Karpas-422 (cell line): Measurements from ENCODE around the gene OR51M1. TPM values are rescaled to one million over a fixed set of nuclear protein-coding genes. Genes with fewer than 3 reads are reported as not detected.
A peak's percentile ranks its signal among the peaks of the same experiment; 100 is the strongest.

ENCODE experiments used
- DNase-seq: peaks from one replicate; pipeline ENCODE4 v3.0.0-alpha.2; 2015
- H2AFZ ChIP-seq: fragments of 200-600 bp; sonication (generic); 2 replicates; pipeline ENCODE4 v1.6.1; 2014; ENCODE audit warnings: antibody characterized with exemption, low read length, mixed read lengths
- H3K27ac ChIP-seq: fragments of 200-600 bp; sonication (generic); 2 replicates; pipeline ENCODE4 v1.5.1; 2014; ENCODE audit warnings: mild to moderate bottlenecking, low read length, moderate library complexity
- H3K27me3 ChIP-seq: fragments of 200-600 bp; sonication (generic); 2 replicates; pipeline ENCODE4 v1.6.1; 2014; ENCODE audit warnings: low read length, mixed read lengths
- H3K36me3 ChIP-seq: fragments of 200-600 bp; sonication (generic); 2 replicates; pipeline ENCODE4 v1.6.1; 2014; ENCODE audit warnings: low read length, mixed read lengths; ENCODE audit not compliant: insufficient read depth
- H3K4me1 ChIP-seq: fragments of 200-600 bp; sonication (generic); 2 replicates; pipeline ENCODE4 v1.6.1; 2014; ENCODE audit warnings: mild to moderate bottlenecking, low read length, mixed read lengths
- H3K4me2 ChIP-seq: fragments of 200-600 bp; sonication (generic); 2 replicates; pipeline ENCODE4 v1.6.1; 2014; ENCODE audit warnings: low read length, low read depth, mild to moderate bottlenecking; ENCODE audit not compliant: poor library complexity, severe bottlenecking
- H3K4me3 ChIP-seq: fragments of 200-600 bp; sonication (generic); 2 replicates; pipeline ENCODE4 v1.5.1; 2014; ENCODE audit warnings: mild to moderate bottlenecking, antibody characterized with exemption, low read length, mixed read lengths
- H3K79me2 ChIP-seq: fragments of 200-600 bp; sonication (generic); 2 replicates; pipeline ENCODE4 v1.6.1; 2014; ENCODE audit warnings: mild to moderate bottlenecking, low read length, mixed read lengths
- H3K9ac ChIP-seq: fragments of 200-600 bp; sonication (generic); 2 replicates; pipeline ENCODE4 v1.6.0; 2014; ENCODE audit warnings: low read length
- H3K9me2 ChIP-seq: fragments of 200-600 bp; sonication (generic), shearing (Covaris generic); replicated peaks from 2 replicates; pipeline ENCODE4 v1.6.0; 2014; ENCODE audit warnings: mild to moderate bottlenecking, low read length, moderate library complexity; ENCODE audit not compliant: insufficient read depth
- H3K9me3 ChIP-seq: fragments of 300-700, 200-600 bp; sonication (generic); 2 replicates; pipeline ENCODE4 v1.6.1; 2014; ENCODE audit warnings: low read length, mixed read lengths
- H4K20me1 ChIP-seq: fragments of 200-600 bp; sonication (generic); 2 replicates; pipeline ENCODE4 v1.6.1; 2014; ENCODE audit warnings: mild to moderate bottlenecking, antibody characterized with exemption, low read length, low read depth; ENCODE audit not compliant: insufficient read depth
- total RNA-seq: library from RNA; depleted of rRNA; stranded (reverse); fragments of >200 nt; shearing (Covaris generic); gene quantifications from 2 replicates; pipeline ENCODE4 v1.2.3, GENCODE V29; 2014; ENCODE audit warnings: low replicate concordance

The OR51M1 gene
- total RNA-seq, 1 experiment from 2014 or later: not detected

DNA sequence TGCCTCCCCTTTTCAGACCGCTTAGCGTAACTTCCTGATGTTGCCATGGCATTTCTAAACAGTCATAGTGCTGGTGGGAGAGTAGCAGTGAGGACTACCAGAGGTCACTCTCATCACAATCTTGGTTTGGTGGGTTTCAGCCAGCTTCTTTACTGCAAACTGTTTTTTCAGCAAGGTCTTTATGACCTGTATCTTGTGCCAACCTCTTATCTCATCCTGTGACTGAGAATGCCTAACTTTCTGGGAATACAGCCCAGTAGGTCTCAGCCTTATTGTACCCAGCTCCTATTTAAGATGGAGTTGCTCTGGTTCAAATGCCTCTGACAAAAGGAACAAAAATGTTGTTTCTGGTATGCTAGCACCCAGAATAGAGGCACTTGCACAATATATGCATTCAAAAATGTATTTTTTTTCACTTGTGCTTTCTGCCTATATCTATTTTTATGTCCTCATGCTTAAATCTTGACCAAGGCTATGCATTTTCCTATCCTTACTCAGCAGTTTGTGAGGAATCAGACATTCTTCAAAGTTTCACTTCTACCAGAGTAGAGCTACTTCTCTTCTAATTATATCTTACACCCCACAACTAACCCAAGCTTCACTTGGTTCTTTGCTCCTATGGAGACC lies 16.1 kb upstream of the OR51M1 start:
- H3K79me2 ChIP-seq: no peaks in the 10 kb centered on the region
- no peak overlapping the region for H3K27ac ChIP-seq
- H4K20me1 ChIP-seq: no peaks in the 10 kb centered on the region
- no peak overlapping the region for H2AFZ ChIP-seq
- H3K9me2 ChIP-seq: no peaks in the 10 kb centered on the region
- no peak overlapping the region for H3K4me3 ChIP-seq
- no peaks in the 10 kb centered on the region for H3K36me3 ChIP-seq
- no peaks in the 10 kb centered on the region for H3K27me3 ChIP-seq
- no peaks in the 10 kb centered on the region for H3K9me3 ChIP-seq
- DNase-seq: peak; percentile 9
- H3K4me2 ChIP-seq: no peak overlapping the region
- no peaks in the 10 kb centered on the region for H3K4me1 ChIP-seq
- H3K9ac ChIP-seq: no peak overlapping the region

DNA sequence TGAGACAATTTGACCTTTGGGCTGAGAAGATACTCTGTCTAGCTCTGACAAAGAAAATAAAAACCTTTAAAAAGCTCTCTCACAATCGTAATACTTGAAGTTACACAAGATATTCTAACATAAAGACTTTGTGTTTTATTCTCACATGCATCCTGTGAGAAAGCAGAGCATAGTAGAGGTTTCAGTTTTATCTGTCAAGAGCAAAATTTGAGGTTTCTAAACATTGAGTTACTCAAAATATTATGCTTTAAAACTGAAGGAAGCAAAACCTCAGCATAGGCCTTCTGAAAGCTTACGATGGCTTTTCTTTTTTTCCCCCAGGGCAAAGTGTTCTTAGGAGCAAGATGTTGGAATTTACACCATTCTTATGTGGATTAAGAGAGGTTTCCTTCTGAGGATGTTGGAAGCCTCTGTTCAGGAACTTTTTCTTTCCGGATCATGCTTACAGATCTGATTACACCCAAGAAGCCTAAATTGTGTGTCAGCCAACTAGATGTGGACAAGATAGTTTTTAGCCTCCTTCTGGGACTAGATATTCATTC lies 15.0 kb upstream of the OR51M1 start:
- H3K79me2 ChIP-seq: no peaks in the 10 kb centered on the region
- H3K9ac ChIP-seq: no peak overlapping the region

DNA sequence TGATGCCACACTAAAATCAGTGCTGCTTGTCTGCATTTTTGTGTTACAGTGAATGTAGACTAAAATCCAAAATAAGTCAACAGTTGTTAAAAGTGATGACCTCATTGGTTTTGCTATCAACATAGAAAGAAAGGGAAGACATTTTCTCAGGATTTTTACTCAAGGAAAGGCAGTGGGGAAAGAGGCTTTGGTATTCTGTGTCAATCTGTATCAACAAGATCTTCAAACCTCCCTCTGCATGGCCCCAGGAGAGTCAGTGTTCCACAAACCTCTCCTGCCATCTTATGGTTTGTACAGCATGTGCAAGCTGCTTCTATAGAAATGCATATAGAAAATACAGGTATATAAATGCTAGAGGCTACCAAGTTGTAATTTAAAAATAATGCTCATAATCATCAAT lies 13.8 kb upstream of the OR51M1 start:
- Histone ChIP-seq H3K9me2 (no peaks in the 10 kb centered on the region), H3K4me3 (no peak overlapping the region), H3K4me2 (no peak overlapping the region), H3K4me1 (no peaks in the 10 kb centered on the region), H2AFZ (no peak overlapping the region), H3K36me3 (no peaks in the 10 kb centered on the region), H3K27me3 (no peaks in the 10 kb centered on the region), H4K20me1 (no peaks in the 10 kb centered on the region), H3K27ac (no peak overlapping the region), H3K9ac (no peak overlapping the region), H3K79me2 (no peaks in the 10 kb centered on the region), H3K9me3 (no peaks in the 10 kb centered on the region)
- DNase-seq: peak; percentile 57

More for the DNA sequence above, 15.0 kb upstream of the OR51M1 start:
- Histone ChIP-seq H3K4me2 (no peak overlapping the region), H3K27ac (no peak overlapping the region), H3K27me3 (no peaks in the 10 kb centered on the region), H3K9me3 (no peaks in the 10 kb centered on the region), H3K4me3 (no peak overlapping the region), H3K4me1 (no peaks in the 10 kb centered on the region), H3K9me2 (no peaks in the 10 kb centered on the region), H2AFZ (no peak overlapping the region), H3K36me3 (no peaks in the 10 kb centered on the region), H4K20me1 (no peaks in the 10 kb centered on the region)
- no peak for DNase-seq

- DNase-seq: peak; percentile 76
- H3K9me3 ChIP-seq: no peaks in the 10 kb centered on the region
- H3K36me3 ChIP-seq: no peaks in the 10 kb centered on the region
- no peaks in the 10 kb centered on the region for H3K27me3 ChIP-seq
- no peaks in the 10 kb centered on the region for H3K4me1 ChIP-seq
- H3K9me2 ChIP-seq: no peaks in the 10 kb centered on the region
- H3K79me2 ChIP-seq: no peaks in the 10 kb centered on the region
- no peak overlapping the region for H2AFZ ChIP-seq
- no peak overlapping the region for H3K4me3 ChIP-seq
- H3K27ac ChIP-seq: no peak overlapping the region
- no peaks in the 10 kb centered on the region for H4K20me1 ChIP-seq
- H3K4me2 ChIP-seq: no peak overlapping the region
- no peak overlapping the region for H3K9ac ChIP-seq
These were observed 2.8 kb upstream of the OR51M1 start for GRCh38 chr11:5380740-5381342.

- Histone ChIP-seq H3K4me2 (no peak overlapping the region), H4K20me1 (no peaks in the 10 kb centered on the region), H3K9me2 (no peaks in the 10 kb centered on the region), H3K4me3 (no peak overlapping the region), H3K9ac (no peak overlapping the region), H3K79me2 (no peaks in the 10 kb centered on the region), H3K36me3 (no peaks in the 10 kb centered on the region), H3K27me3 (no peaks in the 10 kb centered on the region), H2AFZ (no peak overlapping the region), H3K4me1 (no peaks in the 10 kb centered on the region), H3K27ac (no peak overlapping the region), H3K9me3 (no peaks in the 10 kb centered on the region)
- no peak for DNase-seq
These were observed 723 bp downstream of the OR51M1 start for GRCh38 chr11:5384335-5384734.

GRCh38 chr11:5390210-5390609 lies 6.6 kb downstream of the OR51M1 start:
- Histone ChIP-seq H4K20me1 (no peaks in the 10 kb centered on the region), H2AFZ (no peak overlapping the region), H3K27me3 (no peaks in the 10 kb centered on the region), H3K27ac (no peak overlapping the region), H3K4me3 (no peak overlapping the region), H3K4me1 (no peaks in the 10 kb centered on the region), H3K79me2 (no peaks in the 10 kb centered on the region), H3K9me3 (no peaks in the 10 kb centered on the region), H3K9me2 (no peaks in the 10 kb centered on the region), H3K9ac (no peak overlapping the region), H3K36me3 (no peaks in the 10 kb centered on the region), H3K4me2 (no peak overlapping the region)
- peak; percentile 44 for DNase-seq

- no peak overlapping the region for H3K4me2 ChIP-seq
These were observed 10.5 kb downstream of the OR51M1 start for GRCh38 chr11:5394091-5394490.

DNA sequence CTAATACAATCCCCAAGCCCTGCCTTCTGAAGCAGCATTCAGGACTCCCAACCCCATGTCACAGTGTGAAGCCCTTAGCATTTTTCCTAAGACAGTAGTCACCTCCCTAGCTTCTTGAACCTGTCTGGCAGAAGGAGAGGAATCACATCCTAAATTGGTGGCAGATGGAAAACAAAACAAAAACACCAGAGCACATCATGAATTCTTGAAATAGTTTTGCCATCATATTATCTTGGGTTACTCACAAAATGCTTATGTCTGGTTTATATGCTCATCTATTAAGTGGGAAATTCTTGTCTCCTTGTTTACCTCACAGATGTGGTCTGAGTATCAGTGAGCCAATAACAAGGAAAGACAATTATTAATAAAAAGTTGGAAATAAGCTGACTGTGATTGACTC lies 15.3 kb downstream of the OR51M1 start:
- H3K9ac ChIP-seq: no peak overlapping the region
- no peak overlapping the region for H2AFZ ChIP-seq
- H3K36me3 ChIP-seq: no peaks in the 10 kb centered on the region
- H3K9me3 ChIP-seq: no peaks in the 10 kb centered on the region
- H3K4me1 ChIP-seq: no peaks in the 10 kb centered on the region
- no peak overlapping the region for H3K4me2 ChIP-seq
- H4K20me1 ChIP-seq: no peaks in the 10 kb centered on the region
- H3K27me3 ChIP-seq: no peaks in the 10 kb centered on the region
- H3K27ac ChIP-seq: no peak overlapping the region
- H3K79me2 ChIP-seq: no peaks in the 10 kb centered on the region
- DNase-seq: no peak
- no peaks in the 10 kb centered on the region for H3K9me2 ChIP-seq
- H3K4me3 ChIP-seq: no peak overlapping the region

More at GRCh38 chr11:5394091-5394490, 10.5 kb downstream of the OR51M1 start:
- H3K4me1 ChIP-seq: no peaks in the 10 kb centered on the region
- H3K4me3 ChIP-seq: no peak overlapping the region
- H3K27ac ChIP-seq: no peak overlapping the region
- no peak overlapping the region for H2AFZ ChIP-seq
- H3K79me2 ChIP-seq: no peaks in the 10 kb centered on the region
- no peak for DNase-seq
- no peaks in the 10 kb centered on the region for H3K9me2 ChIP-seq
- no peaks in the 10 kb centered on the region for H4K20me1 ChIP-seq
- no peaks in the 10 kb centered on the region for H3K36me3 ChIP-seq
- no peaks in the 10 kb centered on the region for H3K9me3 ChIP-seq
- no peaks in the 10 kb centered on the region for H3K27me3 ChIP-seq
- H3K9ac ChIP-seq: no peak overlapping the region
